ENCODE results near the gene KCNH1. TPM values are rescaled to one million over a fixed set of nuclear protein-coding genes. Genes with fewer than 3 reads are reported as not detected.

Gene KCNH1
- total RNA-seq, 1 donor: under 0.01 TPM

GRCh38 chr1:210898473-210898872, 235.5 kb downstream of the KCNH1 start:
- DNase-seq (ENCODE audit: low read depth in 2 of 3, low spot score in 2 of 3): no peak

GRCh38 chr1:210883821-210884220, 250.1 kb downstream of the KCNH1 start:
- DNase-seq (ENCODE audit: low read depth in 2 of 3, low spot score in 2 of 3): no peak

- DNase-seq (ENCODE audit: low read depth in 2 of 3, low spot score in 2 of 3): no peak
These were observed 251.3 kb downstream of the KCNH1 start for GRCh38 chr1:210882414-210883221.

GRCh38 chr1:210878564-210878963, 255.4 kb downstream of the KCNH1 start:
- DNase-seq (ENCODE audit: low read depth in 2 of 3, low spot score in 2 of 3): no peak

- DNase-seq (ENCODE audit: low read depth in 2 of 3, low spot score in 2 of 3): no peak
These were observed 257.7 kb downstream of the KCNH1 start for GRCh38 chr1:210876275-210876674.

- no peak for DNase-seq (ENCODE audit: low read depth in 2 of 3, low spot score in 2 of 3)
These were observed 267.4 kb downstream of the KCNH1 start for GRCh38 chr1:210866532-210866931.

- DNase-seq (ENCODE audit: low read depth in 2 of 3, low spot score in 2 of 3): no peak
These were observed 276.2 kb downstream of the KCNH1 start for GRCh38 chr1:210857705-210858104.

- no peak for DNase-seq (ENCODE audit: low read depth in 2 of 3, low spot score in 2 of 3)
These were observed 276.7 kb downstream of the KCNH1 start for GRCh38 chr1:210857146-210857663.

- no peak for DNase-seq (ENCODE audit: low read depth in 2 of 3, low spot score in 2 of 3)
These were observed 278.5 kb downstream of the KCNH1 start for GRCh38 chr1:210855440-210855839.

- no peak for DNase-seq (ENCODE audit: low read depth in 2 of 3, low spot score in 2 of 3)
These were observed 280.7 kb downstream of the KCNH1 start for GRCh38 chr1:210853276-210853675.

GRCh38 chr1:210850556-210850955, 283.4 kb downstream of the KCNH1 start:
- no peak for DNase-seq (ENCODE audit: low read depth in 2 of 3, low spot score in 2 of 3)

- no peak for DNase-seq (ENCODE audit: low read depth in 2 of 3, low spot score in 2 of 3)
These were observed 285.5 kb downstream of the KCNH1 start for GRCh38 chr1:210848474-210848873.

- no peak for DNase-seq (ENCODE audit: low read depth in 2 of 3, low spot score in 2 of 3)
These were observed 291.9 kb downstream of the KCNH1 start for GRCh38 chr1:210841926-210842625.

GRCh38 chr1:210830034-210831028, 303.6 kb downstream of the KCNH1 start:
- no peak for DNase-seq (ENCODE audit: low read depth in 2 of 3, low spot score in 2 of 3)

GRCh38 chr1:210828996-210829596, 304.9 kb downstream of the KCNH1 start:
- no peak for DNase-seq (ENCODE audit: low read depth in 2 of 3, low spot score in 2 of 3)

- DNase-seq (ENCODE audit: low read depth in 2 of 3, low spot score in 2 of 3): no peak
These were observed 306.5 kb downstream of the KCNH1 start for GRCh38 chr1:210827481-210827880.

GRCh38 chr1:210826686-210827085, 307.3 kb downstream of the KCNH1 start:
- no peak for DNase-seq (ENCODE audit: low read depth in 2 of 3, low spot score in 2 of 3)

GRCh38 chr1:210822932-210823331, 311.0 kb downstream of the KCNH1 start:
- no peak for DNase-seq (ENCODE audit: low read depth in 2 of 3, low spot score in 2 of 3)

- no peak for DNase-seq (ENCODE audit: low read depth in 2 of 3, low spot score in 2 of 3)
These were observed 311.7 kb downstream of the KCNH1 start for GRCh38 chr1:210822241-210822640.

- DNase-seq (ENCODE audit: low read depth in 2 of 3, low spot score in 2 of 3): no peak
These were observed 312.3 kb downstream of the KCNH1 start for GRCh38 chr1:210821615-210822014.

Measured in hematopoietic multipotent progenitor cell (in vitro differentiated cells).